GM06990 (cell line): ENCODE data around the gene RAI14.

Experiments used
- DNase-seq: peaks from one replicate; pipeline ENCODE4 v3.0.0-alpha.2; 2011; ENCODE audit not compliant: insufficient read length; ENCODE audit errors: extremely low read depth
- H3K27me3 ChIP-seq: replicated peaks from 2 replicates; pipeline ENCODE4 v1.6.0; 2011; ENCODE audit warnings: low read length; ENCODE audit not compliant: control insufficient read depth, insufficient read depth
- H3K36me3 ChIP-seq: 2 replicates; pipeline ENCODE4 v1.5.1; 2011; ENCODE audit warnings: low read length; ENCODE audit not compliant: control insufficient read depth, insufficient read depth
- H3K4me3 ChIP-seq: replicated peaks from 2 replicates; pipeline ENCODE4 v1.5.1; 2011; ENCODE audit warnings: low read depth, mild to moderate bottlenecking, control low read depth, low read length
- TF ChIP-seq, protein P1 (sequence below): IDR thresholded peaks from 2 replicates; pipeline ENCODE4 v1.5.1; 2011; ENCODE audit warnings: low read length, control low read depth, mild to moderate bottlenecking, inconsistent platforms; ENCODE audit not compliant: insufficient read depth, poor library complexity, severe bottlenecking

The RAI14 gene

DNA sequence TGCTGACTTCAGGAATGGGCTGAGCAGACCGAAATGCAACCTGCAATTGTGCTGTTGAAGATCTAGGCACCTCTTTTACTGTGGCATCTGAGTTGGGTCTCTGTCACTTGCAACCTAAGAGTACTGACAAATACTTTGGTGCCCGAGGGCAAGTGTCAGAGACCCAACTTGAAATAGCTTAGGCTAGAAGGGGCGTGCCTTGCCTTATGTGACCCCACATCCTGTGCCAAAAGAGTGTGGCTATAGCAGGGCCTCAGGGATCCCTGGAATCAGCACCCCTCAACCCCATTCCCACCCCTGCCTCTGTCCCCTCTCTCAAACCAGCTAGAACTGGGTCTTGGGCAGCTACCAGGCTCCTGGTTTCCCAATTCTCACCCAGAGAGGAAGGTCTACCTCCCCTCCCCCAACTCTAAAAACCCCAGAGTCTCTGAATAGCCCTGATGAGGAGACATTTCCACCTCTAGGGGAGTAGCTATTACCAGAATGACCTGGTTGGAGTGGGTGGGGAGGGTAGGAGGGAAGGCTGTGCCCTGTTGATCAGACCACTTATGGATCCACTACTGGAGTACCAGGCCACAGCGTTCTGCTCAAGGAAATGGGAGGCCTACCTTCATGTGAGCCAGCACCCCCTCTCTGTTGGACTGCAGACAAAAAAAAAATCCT is 17.5 kb downstream of the RAI14 start:
- Histone ChIP-seq H3K36me3 (no peaks in the 10 kb centered on the region), H3K4me3 (no peak overlapping the region), H3K27me3 (no peaks in the 10 kb centered on the region)
- TF ChIP-seq, protein P1, sequence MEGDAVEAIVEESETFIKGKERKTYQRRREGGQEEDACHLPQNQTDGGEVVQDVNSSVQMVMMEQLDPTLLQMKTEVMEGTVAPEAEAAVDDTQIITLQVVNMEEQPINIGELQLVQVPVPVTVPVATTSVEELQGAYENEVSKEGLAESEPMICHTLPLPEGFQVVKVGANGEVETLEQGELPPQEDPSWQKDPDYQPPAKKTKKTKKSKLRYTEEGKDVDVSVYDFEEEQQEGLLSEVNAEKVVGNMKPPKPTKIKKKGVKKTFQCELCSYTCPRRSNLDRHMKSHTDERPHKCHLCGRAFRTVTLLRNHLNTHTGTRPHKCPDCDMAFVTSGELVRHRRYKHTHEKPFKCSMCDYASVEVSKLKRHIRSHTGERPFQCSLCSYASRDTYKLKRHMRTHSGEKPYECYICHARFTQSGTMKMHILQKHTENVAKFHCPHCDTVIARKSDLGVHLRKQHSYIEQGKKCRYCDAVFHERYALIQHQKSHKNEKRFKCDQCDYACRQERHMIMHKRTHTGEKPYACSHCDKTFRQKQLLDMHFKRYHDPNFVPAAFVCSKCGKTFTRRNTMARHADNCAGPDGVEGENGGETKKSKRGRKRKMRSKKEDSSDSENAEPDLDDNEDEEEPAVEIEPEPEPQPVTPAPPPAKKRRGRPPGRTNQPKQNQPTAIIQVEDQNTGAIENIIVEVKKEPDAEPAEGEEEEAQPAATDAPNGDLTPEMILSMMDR: no peak
- DNase-seq: no peak

DNA sequence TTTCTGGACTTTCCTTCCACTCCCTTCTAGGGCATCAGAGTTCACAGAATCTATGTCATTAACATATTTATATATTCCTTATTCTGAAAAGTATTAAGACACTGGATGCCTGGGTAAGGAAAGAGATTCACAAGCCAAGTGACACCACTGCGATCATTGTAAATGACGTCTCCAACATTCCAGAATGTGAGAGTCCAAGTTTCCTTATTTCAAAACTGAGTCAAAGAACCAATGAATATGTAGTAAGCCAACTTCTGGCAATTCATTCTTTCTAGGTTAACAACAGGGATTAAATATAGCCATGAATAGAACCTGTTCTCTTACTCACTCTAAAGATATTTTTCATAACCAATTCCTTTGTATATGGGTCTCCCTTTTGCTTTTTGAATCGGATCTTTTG is 18.1 kb downstream of the RAI14 start:
- no peaks in the 10 kb centered on the region for H3K36me3 ChIP-seq
- no peak for DNase-seq
- TF ChIP-seq, protein P1: no peak
- no peaks in the 10 kb centered on the region for H3K27me3 ChIP-seq
- H3K4me3 ChIP-seq: no peak overlapping the region

DNA sequence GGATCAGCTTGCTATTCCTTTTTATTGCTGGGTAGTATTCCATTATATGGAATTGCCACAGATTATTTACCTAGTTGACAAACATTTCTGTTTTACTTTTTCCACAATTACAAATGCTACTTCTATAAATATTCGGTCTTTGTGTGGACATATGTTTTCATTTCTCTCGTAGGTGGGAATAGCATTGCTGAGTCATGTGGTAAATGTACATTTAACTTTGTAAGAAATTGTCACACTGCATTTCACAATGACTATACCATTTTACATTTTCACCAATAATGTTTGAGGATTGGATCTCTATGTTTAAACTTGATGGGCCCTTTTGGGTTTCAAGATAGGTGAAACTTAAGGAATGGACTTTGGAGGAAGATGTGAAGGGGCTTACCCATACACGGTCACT is 19.7 kb downstream of the RAI14 start:
- no peaks in the 10 kb centered on the region for H3K27me3 ChIP-seq
- no peak overlapping the region for H3K4me3 ChIP-seq
- no peak for DNase-seq
- no peaks in the 10 kb centered on the region for H3K36me3 ChIP-seq
- TF ChIP-seq, protein P1: no peak

DNA sequence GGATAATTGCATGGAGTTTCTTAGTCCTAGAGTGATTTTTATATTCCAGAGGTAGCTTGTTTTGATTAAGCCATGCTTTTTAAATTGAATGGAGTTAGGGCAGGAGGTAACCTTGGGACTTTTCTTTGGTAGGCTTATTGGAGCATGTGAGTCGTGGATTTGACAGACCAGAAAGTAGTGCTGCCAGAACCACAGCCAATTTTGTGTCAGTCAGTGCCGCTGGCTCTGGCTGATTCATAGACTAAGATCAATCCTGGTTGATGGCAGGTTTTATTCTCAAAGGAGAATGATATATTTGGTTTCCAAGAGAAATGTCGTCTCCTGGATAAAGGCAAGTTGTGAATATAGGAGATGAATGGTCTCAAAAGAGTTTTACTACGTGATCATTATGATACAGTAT is 20.3 kb downstream of the RAI14 start:
- TF ChIP-seq, protein P1: no peak
- DNase-seq: no peak
- Histone ChIP-seq H3K36me3 (no peaks in the 10 kb centered on the region), H3K27me3 (no peaks in the 10 kb centered on the region), H3K4me3 (no peak overlapping the region)

DNA sequence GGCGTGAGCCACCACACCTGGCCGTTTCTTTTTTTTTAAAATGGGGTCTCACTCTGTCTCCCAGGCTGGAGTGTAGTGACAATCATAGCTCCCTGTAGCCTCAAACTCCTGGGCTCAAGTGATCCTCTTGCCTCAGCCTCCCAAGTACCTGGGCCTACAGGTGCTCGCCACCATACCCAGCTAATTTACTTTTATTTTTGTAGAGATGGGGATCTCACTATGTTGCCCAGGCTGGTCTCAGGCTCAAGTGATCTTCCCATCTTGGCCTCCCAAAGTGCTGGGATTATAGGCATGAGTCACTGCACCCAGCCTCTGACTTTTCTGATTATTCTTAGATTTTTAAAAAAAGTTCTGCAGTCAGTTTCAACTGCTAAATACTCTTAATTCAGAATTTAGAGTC is 21.3 kb downstream of the RAI14 start:
- no peak for DNase-seq
- TF ChIP-seq, protein P1: no peak

DNA sequence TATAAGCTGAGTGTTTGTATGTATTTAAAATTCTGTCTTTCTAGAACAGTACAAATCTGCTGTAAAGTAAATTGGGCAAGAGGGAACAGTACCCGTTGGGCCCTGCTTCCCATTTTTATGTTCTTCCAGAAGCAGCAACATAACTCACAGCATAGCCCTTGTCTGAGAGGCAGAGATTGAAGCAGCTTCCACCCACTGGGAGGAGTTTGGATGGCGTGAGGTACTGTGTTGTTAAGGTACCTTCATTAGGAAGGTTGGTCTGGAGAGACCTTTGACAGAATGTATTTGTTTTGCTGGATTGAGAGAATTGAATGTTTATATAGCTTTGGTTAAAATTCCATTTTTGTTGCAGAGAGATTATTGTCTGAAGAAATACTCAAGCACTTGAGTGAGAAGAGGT is 24.8 kb downstream of the RAI14 start:
- H3K36me3 ChIP-seq: no peaks in the 10 kb centered on the region
- H3K4me3 ChIP-seq: no peak overlapping the region
- H3K27me3 ChIP-seq: no peaks in the 10 kb centered on the region
- DNase-seq: no peak
- TF ChIP-seq, protein P1: no peak

More for the DNA sequence above, 21.3 kb downstream of the RAI14 start:
- H3K4me3 ChIP-seq: no peak overlapping the region
- no peaks in the 10 kb centered on the region for H3K36me3 ChIP-seq
- H3K27me3 ChIP-seq: no peaks in the 10 kb centered on the region
